Osteocyte (in vitro differentiated cells): ENCODE results near the gene NME4. TPM values are rescaled to one million over a fixed set of nuclear protein-coding genes. Genes with fewer than 3 reads are reported as not detected.

Source experiments
- DNase-seq: peaks from one replicate; pipeline ENCODE4 v3.0.0; 2021; ENCODE audit warnings: mixed read lengths; ENCODE audit not compliant: unreplicated experiment; ENCODE audit errors: extremely low spot score
- H3K27ac Mint-ChIP-seq: one replicate; pipeline ENCODE4 v1.8.0; 2021; ENCODE audit warnings: mild to moderate bottlenecking, mixed read lengths; ENCODE audit not compliant: unreplicated experiment
- H3K27me3 Mint-ChIP-seq: one replicate; pipeline ENCODE4 v1.8.0; 2021; ENCODE audit warnings: mixed read lengths; ENCODE audit not compliant: unreplicated experiment
- H3K36me3 Mint-ChIP-seq: one replicate; pipeline ENCODE4 v1.8.0; 2021; ENCODE audit warnings: mixed read lengths; ENCODE audit not compliant: unreplicated experiment
- H3K4me1 Mint-ChIP-seq: one replicate; pipeline ENCODE4 v1.8.0; 2021; ENCODE audit warnings: mixed read lengths; ENCODE audit not compliant: unreplicated experiment
- H3K4me3 Mint-ChIP-seq: one replicate; pipeline ENCODE4 v1.8.0; 2021; ENCODE audit warnings: mild to moderate bottlenecking, moderate library complexity, mixed read lengths; ENCODE audit not compliant: unreplicated experiment
- H3K9me3 Mint-ChIP-seq: one replicate; pipeline ENCODE4 v1.8.0; 2021; ENCODE audit warnings: mixed read lengths; ENCODE audit not compliant: unreplicated experiment
- total RNA-seq: library from RNA; stranded (reverse); gene quantifications from 2 replicates; pipeline ENCODE4 v1.2.1, GENCODE V29; 2021
- TF ChIP-seq, protein P1 (sequence below): fragments of 200-600 bp; sonication (generic); IDR thresholded peaks from 2 replicates; pipeline ENCODE4 v1.5.0; 2021; ENCODE audit warnings: antibody characterized with exemption, mild to moderate bottlenecking, moderate library complexity

Gene NME4
- total RNA-seq, 1 donor from 2014 or later: 148 TPM

DNA sequence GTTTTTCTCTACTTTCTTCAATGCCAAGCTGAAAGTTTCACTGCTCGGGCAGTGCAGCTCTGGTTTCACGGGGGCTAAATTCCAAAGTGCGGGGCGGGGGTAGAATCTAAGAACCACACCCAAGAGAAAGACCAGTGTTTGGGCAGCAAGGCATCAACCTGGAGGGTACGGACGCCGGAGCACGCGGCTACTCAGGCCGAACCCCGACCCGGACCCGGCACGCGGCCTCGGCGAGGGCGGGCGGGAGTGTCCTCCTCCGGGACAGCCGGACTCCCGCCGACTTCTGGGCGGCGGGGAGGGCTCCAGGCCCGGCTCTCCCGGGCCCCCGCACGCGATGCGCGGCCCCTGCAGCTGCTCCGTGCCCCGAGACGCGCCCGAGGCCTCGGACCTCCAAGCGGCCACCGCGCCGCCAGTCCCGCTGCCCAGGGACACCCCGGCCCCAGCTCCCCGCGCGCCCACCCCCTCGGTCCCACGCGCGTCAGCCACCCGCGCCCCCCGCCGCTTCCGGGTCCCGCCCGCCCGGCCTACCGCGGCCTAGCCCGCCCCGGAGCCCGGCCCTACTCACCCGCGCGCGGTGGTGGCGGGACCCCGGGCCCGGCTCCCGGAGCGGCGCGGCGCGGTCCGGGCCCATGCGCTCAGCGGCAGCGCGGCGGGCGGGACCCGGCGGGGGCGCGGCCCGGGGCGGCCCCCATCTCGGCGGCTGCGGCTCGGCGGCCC, 45.0 kb upstream of the NME4 start:
- DNase-seq: peak; percentile 85
- Mint-ChIP-seq H3K27me3 (no peaks in the 10 kb centered on the region), H3K4me3 (peak overlapping the region; percentile 82), H3K36me3 (peaks cover 7% of the 10 kb centered on the region), H3K4me1 (peaks cover 17% of the 10 kb centered on the region), H3K27ac (peak overlapping the region; percentile 34), H3K9me3 (no peaks in the 10 kb centered on the region)
- TF ChIP-seq, protein P1, sequence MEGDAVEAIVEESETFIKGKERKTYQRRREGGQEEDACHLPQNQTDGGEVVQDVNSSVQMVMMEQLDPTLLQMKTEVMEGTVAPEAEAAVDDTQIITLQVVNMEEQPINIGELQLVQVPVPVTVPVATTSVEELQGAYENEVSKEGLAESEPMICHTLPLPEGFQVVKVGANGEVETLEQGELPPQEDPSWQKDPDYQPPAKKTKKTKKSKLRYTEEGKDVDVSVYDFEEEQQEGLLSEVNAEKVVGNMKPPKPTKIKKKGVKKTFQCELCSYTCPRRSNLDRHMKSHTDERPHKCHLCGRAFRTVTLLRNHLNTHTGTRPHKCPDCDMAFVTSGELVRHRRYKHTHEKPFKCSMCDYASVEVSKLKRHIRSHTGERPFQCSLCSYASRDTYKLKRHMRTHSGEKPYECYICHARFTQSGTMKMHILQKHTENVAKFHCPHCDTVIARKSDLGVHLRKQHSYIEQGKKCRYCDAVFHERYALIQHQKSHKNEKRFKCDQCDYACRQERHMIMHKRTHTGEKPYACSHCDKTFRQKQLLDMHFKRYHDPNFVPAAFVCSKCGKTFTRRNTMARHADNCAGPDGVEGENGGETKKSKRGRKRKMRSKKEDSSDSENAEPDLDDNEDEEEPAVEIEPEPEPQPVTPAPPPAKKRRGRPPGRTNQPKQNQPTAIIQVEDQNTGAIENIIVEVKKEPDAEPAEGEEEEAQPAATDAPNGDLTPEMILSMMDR: no peak

DNA sequence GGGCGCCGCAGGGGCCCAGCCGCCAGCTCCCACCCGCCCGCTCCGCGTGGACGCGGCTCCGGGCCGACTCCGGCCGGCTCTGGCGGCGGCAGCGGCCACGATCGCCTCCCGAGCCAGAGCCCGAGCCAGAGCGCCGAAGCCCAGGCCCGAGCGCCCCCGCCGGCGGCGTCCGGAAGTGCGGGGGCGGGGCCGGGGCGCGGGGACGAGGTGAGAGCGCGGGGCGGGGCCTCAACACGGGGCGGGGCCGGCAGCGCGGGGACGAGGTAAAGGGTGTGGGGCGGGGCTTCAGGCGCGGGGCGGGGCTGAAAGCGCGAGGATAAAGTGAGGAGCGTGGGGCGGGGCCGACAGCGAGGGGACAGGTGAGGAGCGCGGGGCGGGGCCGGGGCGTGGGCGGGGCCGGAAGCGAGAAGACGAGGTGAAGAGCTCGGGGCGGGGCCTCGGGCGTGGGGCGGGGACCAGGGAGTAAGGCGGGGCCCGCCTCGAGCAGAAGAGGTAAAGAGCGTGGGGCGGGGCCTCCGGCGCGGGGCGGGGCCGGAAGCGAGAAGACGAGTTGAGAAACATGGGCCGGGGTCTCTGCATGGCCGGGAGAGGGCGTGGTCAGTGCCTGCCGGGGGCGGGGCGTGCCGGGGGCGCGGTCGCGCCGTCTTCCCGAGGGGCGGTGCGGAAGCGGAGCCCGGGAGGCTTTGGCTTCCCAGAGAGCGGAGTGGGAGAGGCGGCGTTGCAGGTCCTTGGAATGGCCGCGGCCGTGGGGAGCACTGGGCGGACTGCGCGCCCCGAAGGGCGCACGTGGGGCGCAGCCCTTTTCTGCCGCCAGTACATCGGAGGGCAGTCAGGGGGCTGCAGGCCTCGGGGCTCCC, 44.2 kb upstream of the NME4 start, which contains the start of gene AXIN1:
AXIN1 (minus strand) TSS at position 177 of the 857 bp plus-strand sequence. CDS start 5,698 bp downstream, outside the sequence.
- Mint-ChIP-seq H3K36me3 (peaks cover 4% of the 10 kb centered on the region), H3K9me3 (no peaks in the 10 kb centered on the region), H3K4me1 (peaks cover 12% of the 10 kb centered on the region), H3K4me3 (peak within 1 kb of the TSS; percentile 82), H3K27me3 (no peaks in the 10 kb centered on the region), H3K27ac (peak within 1 kb of the TSS; percentile 34)
- DNase-seq: peak; percentile 98
- TF ChIP-seq, protein P1: peak; percentile 60

DNA sequence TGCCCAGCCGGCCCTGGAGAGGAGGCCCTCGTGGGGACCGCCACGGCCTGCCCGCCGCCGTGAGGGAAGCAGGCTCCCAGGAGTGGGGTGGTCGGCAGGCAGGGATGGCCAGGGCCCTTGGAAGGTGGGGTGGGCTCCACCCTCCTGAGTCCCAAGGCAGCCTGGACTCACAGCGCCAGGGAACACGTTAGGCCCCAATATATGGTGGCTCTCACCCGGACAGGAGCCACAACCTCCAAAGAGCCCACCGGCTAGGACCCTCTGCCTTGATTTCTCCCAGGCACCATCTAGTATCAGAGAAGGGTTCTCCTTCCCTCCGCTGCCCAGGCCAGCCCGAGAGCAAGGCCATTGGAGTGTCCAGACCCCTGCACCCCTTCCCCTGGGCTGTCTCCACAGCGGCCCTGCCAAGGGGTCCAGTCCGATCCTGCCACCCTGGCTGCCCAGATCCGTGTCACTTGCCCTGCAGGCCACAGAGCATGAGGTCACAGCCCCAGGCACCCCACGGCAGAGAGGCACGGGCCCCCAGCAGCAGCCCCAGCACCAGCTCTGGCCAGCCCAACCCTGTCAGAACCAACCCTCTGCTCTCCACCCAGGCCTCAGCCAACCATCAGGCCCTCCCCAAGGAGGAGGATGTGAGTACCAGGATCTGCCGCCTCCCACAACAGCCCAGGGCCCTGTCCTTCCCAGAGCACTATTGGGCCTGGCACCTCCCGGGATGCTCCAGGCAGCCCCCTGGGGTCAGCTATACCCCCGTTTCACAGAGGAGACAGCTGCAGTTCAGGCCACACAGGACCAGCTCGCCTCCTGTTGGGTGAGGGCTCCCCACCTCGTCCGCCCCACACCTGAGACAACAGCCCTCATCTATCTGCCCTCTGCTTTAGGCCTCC, 43.4 kb upstream of the NME4 start:
- no peaks in the 10 kb centered on the region for H3K9me3 Mint-ChIP-seq
- H3K4me3 Mint-ChIP-seq: no peak overlapping the region
- peak; percentile 85 for DNase-seq
- peaks cover 12% of the 10 kb centered on the region for H3K4me1 Mint-ChIP-seq
- no peak overlapping the region for H3K27ac Mint-ChIP-seq
- no peaks in the 10 kb centered on the region for H3K27me3 Mint-ChIP-seq
- TF ChIP-seq, protein P1: no peak
- peaks cover 4% of the 10 kb centered on the region for H3K36me3 Mint-ChIP-seq

DNA sequence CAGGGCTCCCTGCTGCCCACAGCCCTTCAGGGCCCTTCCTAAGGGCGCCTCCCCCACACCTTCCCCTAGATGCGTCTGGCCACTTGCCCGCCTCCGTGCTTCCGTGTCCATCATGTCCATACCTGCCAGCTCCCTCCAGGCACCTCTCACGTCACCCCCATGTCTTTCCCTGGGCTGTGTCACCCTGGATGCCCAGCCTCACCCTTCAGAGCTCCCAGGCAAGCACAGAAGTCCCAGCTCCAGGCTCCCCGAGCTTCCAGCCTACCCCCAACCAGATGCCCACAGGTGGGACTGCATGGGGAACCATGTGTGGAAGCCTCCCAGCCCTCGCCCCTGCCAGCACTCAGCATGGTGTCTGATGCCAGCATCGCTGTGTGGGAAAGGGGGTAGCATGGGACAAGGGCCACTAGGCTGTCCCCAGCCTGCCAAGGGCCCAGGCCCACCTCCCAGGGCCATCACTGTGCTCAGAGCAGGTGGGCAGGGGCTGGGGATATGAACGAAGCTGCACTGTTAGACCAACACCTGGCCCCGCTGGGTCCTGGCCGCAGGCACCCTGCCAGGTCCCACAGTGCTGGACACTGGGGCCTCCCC, 42.6 kb upstream of the NME4 start:
- TF ChIP-seq, protein P1: no peak
- no peaks in the 10 kb centered on the region for H3K9me3 Mint-ChIP-seq
- no peak overlapping the region for H3K27ac Mint-ChIP-seq
- H3K4me3 Mint-ChIP-seq: no peak overlapping the region
- no peak for DNase-seq
- peaks cover 4% of the 10 kb centered on the region for H3K36me3 Mint-ChIP-seq
- no peaks in the 10 kb centered on the region for H3K27me3 Mint-ChIP-seq
- H3K4me1 Mint-ChIP-seq: peaks cover 12% of the 10 kb centered on the region
